Neuronal stem cell (in vitro differentiated cells): ENCODE data around the gene POLN.

ENCODE experiments used
- DNase-seq: peaks from one replicate; pipeline ENCODE4 v3.0.0-alpha.2; 2013; ENCODE audit warnings: low spot score
- H2AFZ ChIP-seq: one replicate; pipeline ENCODE4 v1.6.1; 2013; ENCODE audit warnings: mild to moderate bottlenecking, low read length, inconsistent platforms
- H2AK5ac ChIP-seq: 2 replicates; pipeline ENCODE4 v1.6.1; 2013; ENCODE audit warnings: low read depth, mild to moderate bottlenecking, inconsistent platforms, low read length, moderate library complexity, mixed read lengths
- H2BK120ac ChIP-seq: 2 replicates; pipeline ENCODE4 v1.6.1; 2013; ENCODE audit warnings: low read depth, mild to moderate bottlenecking, inconsistent platforms, low read length, moderate library complexity, mixed read lengths
- H2BK12ac ChIP-seq: one replicate; pipeline ENCODE4 v1.6.1; 2013; ENCODE audit warnings: low read length, inconsistent platforms
- H2BK15ac ChIP-seq: 2 replicates; pipeline ENCODE4 v1.6.1; 2013; ENCODE audit warnings: mild to moderate bottlenecking, low read length, inconsistent platforms, mixed read lengths
- H2BK5ac ChIP-seq: one replicate; pipeline ENCODE4 v1.6.1; 2013; ENCODE audit warnings: inconsistent platforms, mild to moderate bottlenecking, low read length, moderate library complexity
- H3K14ac ChIP-seq: one replicate; pipeline ENCODE4 v1.6.1; 2013; ENCODE audit warnings: low read length, inconsistent platforms
- H3K18ac ChIP-seq: 2 replicates; pipeline ENCODE4 v1.6.1; 2013; ENCODE audit warnings: low read length, inconsistent platforms
- H3K23ac ChIP-seq: 2 replicates; pipeline ENCODE4 v1.6.1; 2013; ENCODE audit warnings: low read depth, mild to moderate bottlenecking, mixed read lengths, low read length, inconsistent platforms; ENCODE audit not compliant: poor library complexity
- H3K27ac ChIP-seq: replicated peaks from 3 replicates; pipeline ENCODE4 v1.5.1; 2013; ENCODE audit warnings: low read length, inconsistent platforms
- H3K27me3 ChIP-seq, 3 experiments: 2 replicates each; pipeline ENCODE4 v1.6.1; 2013; ENCODE audit warnings: low read length in 3 of 3, mild to moderate bottlenecking in 2 of 3, inconsistent platforms in 1 of 3, low read depth in 1 of 3, mixed read lengths in 1 of 3, moderate library complexity in 1 of 3; ENCODE audit not compliant: control insufficient read depth in 3 of 3, insufficient read depth in 3 of 3
- H3K36me3 ChIP-seq, 2 donors: replicated peaks in 1 of 2; 2 replicates each; pipeline ENCODE4 v1.6.1; 2013; ENCODE audit warnings: low read length in 2 of 2; ENCODE audit not compliant: control insufficient read depth in 2 of 2, insufficient read depth in 2 of 2
- H3K4ac ChIP-seq: 2 replicates; pipeline ENCODE4 v1.6.1; 2013; ENCODE audit warnings: inconsistent platforms, mild to moderate bottlenecking, low read length, moderate library complexity
- H3K4me1 ChIP-seq, 2 donors: 1 replicate in 1 of 2; 2 replicates in 1 of 2; pipeline ENCODE4 v1.6.1; 2013; ENCODE audit warnings: low read length in 2 of 2, low read depth in 1 of 2; ENCODE audit not compliant: control insufficient read depth in 2 of 2, insufficient read depth in 1 of 2
- H3K4me2 ChIP-seq: one replicate; pipeline ENCODE4 v1.6.1; 2013; ENCODE audit warnings: mild to moderate bottlenecking, low read length, inconsistent platforms; ENCODE audit not compliant: insufficient read depth, poor library complexity, severe bottlenecking
- H3K4me3 ChIP-seq, 2 donors: 2 replicates each; pipeline ENCODE4 v1.5.1; 2013; ENCODE audit warnings: low read length in 2 of 2, mild to moderate bottlenecking in 2 of 2, inconsistent platforms in 1 of 2, moderate library complexity in 1 of 2
- H3K79me1 ChIP-seq: one replicate; pipeline ENCODE4 v1.6.1; 2013; ENCODE audit warnings: low read depth, mild to moderate bottlenecking, inconsistent platforms, low read length, moderate library complexity
- H3K9ac ChIP-seq: one replicate; pipeline ENCODE4 v1.6.1; 2013; ENCODE audit warnings: mild to moderate bottlenecking, low read depth, low read length, inconsistent platforms; ENCODE audit not compliant: poor library complexity
- H3K9me3 ChIP-seq, 2 donors: replicated peaks in 1 of 2; 2 replicates each; pipeline versions ENCODE3 to v1.6.1; 2013; ENCODE audit warnings: low read length in 2 of 2, mild to moderate bottlenecking in 2 of 2, inconsistent platforms in 1 of 2, low read depth in 1 of 2, mixed read lengths in 1 of 2, moderate library complexity in 1 of 2; ENCODE audit not compliant: control insufficient read depth in 2 of 2, insufficient read depth in 1 of 2
- H4K8ac ChIP-seq: one replicate; pipeline ENCODE4 v1.6.1; 2013; ENCODE audit warnings: low read depth, mild to moderate bottlenecking, inconsistent platforms, low read length, moderate library complexity
- H4K91ac ChIP-seq: one replicate; pipeline ENCODE4 v1.6.1; 2013; ENCODE audit warnings: low read length, low read depth, mild to moderate bottlenecking, inconsistent platforms; ENCODE audit not compliant: poor library complexity
- WGBS, 2 donors: extraction: QIAGEN DNeasy Blood & Tissue Kit; methylation state at CpG; one replicate each; pipeline ENCODE4 v1.1.7; 2013; ENCODE audit warnings: missing lambda C conversion rate in 2 of 2, mixed read lengths in 1 of 2; ENCODE audit not compliant: insufficient read length in 2 of 2, insufficient replicate concordance in 1 of 2; ENCODE audit errors: extremely low coverage in 2 of 2; 5-methylcytosine and 5-hydroxymethylcytosine counted together

POLN gene

DNA sequence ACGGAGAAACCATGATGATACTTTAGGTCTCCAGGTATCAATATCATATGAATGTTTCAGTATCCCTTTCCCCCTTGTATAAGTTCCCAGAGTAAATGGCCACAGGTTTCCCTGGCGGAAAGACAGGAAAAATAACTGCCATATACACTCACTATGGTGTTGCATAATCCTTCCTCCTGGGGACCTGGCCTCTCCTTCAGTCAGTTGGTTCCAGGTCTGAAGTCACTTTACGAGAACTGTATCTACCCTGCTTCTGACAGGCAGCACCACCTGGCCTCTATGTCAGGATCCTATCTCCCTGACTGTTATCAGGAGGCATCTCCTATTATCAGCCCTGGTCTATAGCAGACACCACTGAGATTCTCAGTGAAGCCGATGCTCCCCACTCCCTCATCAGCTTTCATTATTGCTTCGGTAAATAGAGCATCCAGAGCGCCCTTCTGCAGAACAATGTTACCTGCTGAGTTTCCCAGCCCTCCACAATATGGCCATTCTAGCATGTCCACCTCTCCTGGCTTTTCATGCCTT lies 22.6 kb downstream of the POLN start:
- H3K4ac ChIP-seq, result no peak overlapping the region
- H3K4me3 ChIP-seq, result no peak overlapping the region
- peaks cover 0 to 1% of the 10 kb centered on the region in 2 donors for H3K4me1 ChIP-seq
- peaks cover 0 to 5% of the 10 kb centered on the region in 2 donors for H3K36me3 ChIP-seq
- H3K18ac ChIP-seq, result no peak overlapping the region
- no peak overlapping the region for H4K8ac ChIP-seq
- no peak overlapping the region for H4K91ac ChIP-seq
- H3K23ac ChIP-seq, result no peak overlapping the region
- no peak overlapping the region for H2AK5ac ChIP-seq
- no peak overlapping the region for H3K9ac ChIP-seq
- H3K79me1 ChIP-seq, result peaks cover 2% of the 10 kb centered on the region
- H2BK15ac ChIP-seq, result no peak overlapping the region
- H3K27ac ChIP-seq, result no peak overlapping the region
- H3K4me2 ChIP-seq, result no peak overlapping the region
- no peak for DNase-seq
- no CpG with 5 or more reads among the region's 6 CpGs for WGBS, 2 donors
- H3K9me3 ChIP-seq, result no peaks in the 10 kb centered on the region
- H2BK120ac ChIP-seq, result no peak overlapping the region
- no peak overlapping the region for H3K14ac ChIP-seq
- H3K27me3 ChIP-seq, result no peaks in the 10 kb centered on the region
- H2BK5ac ChIP-seq, result no peak overlapping the region
- no peak overlapping the region for H2BK12ac ChIP-seq
- H2AFZ ChIP-seq, result no peak overlapping the region

DNA sequence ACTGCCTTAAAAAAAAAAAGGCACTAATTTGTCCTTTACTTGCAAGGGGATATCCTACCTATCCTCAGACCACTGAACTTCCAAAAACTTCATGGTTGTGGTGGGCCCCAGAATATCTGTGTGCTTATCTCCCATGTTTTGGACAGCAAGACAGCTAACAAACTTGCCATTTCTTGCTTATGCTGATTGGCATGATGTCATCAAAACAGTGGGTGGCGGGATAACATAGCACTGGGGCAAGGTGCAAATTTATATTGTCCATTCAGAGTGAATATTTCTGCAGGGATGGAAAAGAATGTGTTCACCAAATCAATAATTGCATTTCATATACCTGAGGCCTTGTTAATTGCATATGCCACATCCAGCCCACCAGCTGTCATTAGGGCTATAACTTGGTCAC lies 23.5 kb downstream of the POLN start:
- no peak overlapping the region for H3K23ac ChIP-seq
- H3K4ac ChIP-seq, result no peak overlapping the region
- H3K4me3 ChIP-seq, result no peak overlapping the region
- H3K14ac ChIP-seq, result no peak overlapping the region
- no peak overlapping the region for H4K8ac ChIP-seq
- H2BK15ac ChIP-seq, result no peak overlapping the region
- no peak for DNase-seq
- no peak overlapping the region for H2AFZ ChIP-seq
- peaks cover 2% of the 10 kb centered on the region for H3K79me1 ChIP-seq
- no peak overlapping the region for H2BK5ac ChIP-seq
- no peak overlapping the region for H2AK5ac ChIP-seq
- H3K36me3 ChIP-seq, result peaks cover 0 to 2% of the 10 kb centered on the region in 2 donors
- H3K9ac ChIP-seq, result no peak overlapping the region
- no CpG with 5 or more reads among the region's 1 CpG for WGBS, 2 donors
- H3K27me3 ChIP-seq, result no peaks in the 10 kb centered on the region
- H4K91ac ChIP-seq, result no peak overlapping the region
- H3K27ac ChIP-seq, result no peak overlapping the region
- H3K4me1 ChIP-seq, result peaks cover 0 to 1% of the 10 kb centered on the region in 2 donors
- no peak overlapping the region for H3K18ac ChIP-seq
- H2BK120ac ChIP-seq, result no peak overlapping the region
- H2BK12ac ChIP-seq, result no peak overlapping the region
- no peaks in the 10 kb centered on the region for H3K9me3 ChIP-seq
- H3K4me2 ChIP-seq, result no peak overlapping the region

DNA sequence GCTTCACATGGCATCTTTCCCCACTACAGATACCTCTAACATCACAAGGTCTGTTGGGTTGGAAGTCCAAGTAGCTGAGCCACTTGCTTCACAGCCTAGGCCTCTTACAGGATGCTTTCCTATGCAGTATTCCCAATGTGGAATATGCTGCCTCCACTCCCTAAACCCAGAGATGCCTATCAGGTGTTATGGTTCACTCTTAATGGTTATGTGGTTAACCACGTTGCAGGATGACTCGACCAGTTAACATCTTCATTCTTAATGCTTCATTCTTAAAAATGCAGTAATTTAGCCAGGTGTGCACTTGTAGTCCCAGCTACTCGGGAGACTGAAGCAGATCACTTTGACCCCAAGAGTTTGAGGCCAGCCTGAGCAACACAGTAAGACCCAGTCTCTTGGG lies 24.2 kb downstream of the POLN start:
- no peak overlapping the region for H2BK120ac ChIP-seq
- no peaks in the 10 kb centered on the region for H3K9me3 ChIP-seq
- H2BK5ac ChIP-seq, result no peak overlapping the region
- H2BK12ac ChIP-seq, result no peak overlapping the region
- H3K18ac ChIP-seq, result no peak overlapping the region
- WGBS, 2 donors, result no CpG with 5 or more reads among the region's 3 CpGs
- H2AK5ac ChIP-seq, result no peak overlapping the region
- H3K36me3 ChIP-seq, result no peaks in the 10 kb centered on the region
- H3K27ac ChIP-seq, result no peak overlapping the region
- H3K4ac ChIP-seq, result no peak overlapping the region
- no peak overlapping the region for H3K4me3 ChIP-seq
- H3K9ac ChIP-seq, result no peak overlapping the region
- no peak overlapping the region for H3K23ac ChIP-seq
- no peaks in the 10 kb centered on the region for H3K27me3 ChIP-seq
- peaks cover 0 to 1% of the 10 kb centered on the region in 2 donors for H3K4me1 ChIP-seq
- no peak overlapping the region for H4K8ac ChIP-seq
- no peak overlapping the region for H2BK15ac ChIP-seq
- no peak overlapping the region for H3K4me2 ChIP-seq
- no peak overlapping the region for H3K14ac ChIP-seq
- no peak overlapping the region for H4K91ac ChIP-seq
- peaks cover 2% of the 10 kb centered on the region for H3K79me1 ChIP-seq
- DNase-seq, result no peak
- H2AFZ ChIP-seq, result no peak overlapping the region

DNA sequence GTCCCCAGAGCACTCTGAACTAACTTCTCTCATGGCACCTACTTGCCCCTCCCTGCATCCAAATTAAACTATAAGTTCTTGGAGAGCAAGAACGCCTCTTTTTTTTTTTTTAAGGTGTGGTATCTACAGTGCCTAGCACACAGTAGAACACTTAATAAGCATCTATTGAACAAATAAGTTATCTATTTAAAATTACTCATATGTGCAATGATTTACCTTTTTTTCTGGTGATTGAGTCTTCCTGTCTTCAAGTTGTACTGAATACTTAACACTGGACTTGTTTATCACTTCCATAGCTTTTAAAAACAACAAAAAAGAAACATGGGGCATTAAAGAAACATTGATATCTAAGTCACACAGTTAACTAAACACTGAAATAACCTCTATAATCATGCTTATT lies 29.1 kb downstream of the POLN start:
- Histone ChIP-seq H3K27me3 (no peaks in the 10 kb centered on the region), H3K9me3 (no peaks in the 10 kb centered on the region), H2AFZ (no peak overlapping the region), H3K14ac (no peak overlapping the region), H4K91ac (no peak overlapping the region), H3K4me3 (no peak overlapping the region), H3K4me1 (peaks cover 0 to 1% of the 10 kb centered on the region in 2 donors), H3K18ac (no peak overlapping the region), H3K23ac (no peak overlapping the region), H3K27ac (no peak overlapping the region), H3K4me2 (no peak overlapping the region), H2AK5ac (no peak overlapping the region), H3K79me1 (peaks cover 2% of the 10 kb centered on the region), H2BK5ac (no peak overlapping the region), H2BK12ac (no peak overlapping the region), H2BK120ac (no peak overlapping the region), H2BK15ac (no peak overlapping the region), H4K8ac (no peak overlapping the region), H3K36me3 (no peaks in the 10 kb centered on the region), H3K4ac (no peak overlapping the region), H3K9ac (no peak overlapping the region)
- no CpG with 5 or more reads among the region's 1 CpG for WGBS, 2 donors
- no peak for DNase-seq
